SK-N-SH treated with all-trans-retinoic acid at 6 μM for 48 hours (cell line): Measurements from ENCODE around the gene SCN1A.

Experiments used
- ATAC-seq: fragments of 200-7000 bp; cut with Tn5 transposase; 3 replicates; pipeline ENCODE4 v1.9.1; 2020; ENCODE audit warnings: mild to moderate bottlenecking, moderate library complexity
- ARNTL ChIP-seq: fragments of 450-650 bp; formaldehyde crosslinking; IDR thresholded peaks from 2 replicates; pipeline ENCODE4 v1.5.0; 2020; ENCODE audit warnings: low read depth, mild to moderate bottlenecking, moderate library complexity, borderline replicate concordance
- BACH2 ChIP-seq: fragments of 250-450 bp; sonication (Bioruptor Pico); IDR thresholded peaks from 2 replicates; pipeline ENCODE4 v1.9.0; 2021; ENCODE audit warnings: mild to moderate bottlenecking, borderline replicate concordance
- CREB5 ChIP-seq: fragments of 250-450 bp; sonication (Bioruptor Pico); IDR thresholded peaks from 2 replicates; pipeline ENCODE4 v1.5.1; 2020; ENCODE audit warnings: low read depth, mild to moderate bottlenecking, moderate library complexity
- CSDC2 ChIP-seq: fragments of 250-450 bp; sonication (Bioruptor Pico); IDR thresholded peaks from 2 replicates; pipeline ENCODE4 v1.5.0; 2020; ENCODE audit warnings: mild to moderate bottlenecking, moderate library complexity
- CSRNP3 ChIP-seq: fragments of 250-450 bp; sonication (Bioruptor Pico); IDR thresholded peaks from 2 replicates; pipeline ENCODE4 v1.5.1; 2021; ENCODE audit warnings: mild to moderate bottlenecking, moderate library complexity
- ESRRG ChIP-seq: fragments of 250-450 bp; sonication (Bioruptor Pico); IDR thresholded peaks from 2 replicates; pipeline ENCODE4 v1.6.1; 2021; ENCODE audit warnings: mild to moderate bottlenecking
- GLIS3 ChIP-seq: fragments of 250-450 bp; sonication (Bioruptor Pico); IDR thresholded peaks from 2 replicates; pipeline ENCODE4 v1.5.0; 2020; ENCODE audit warnings: mild to moderate bottlenecking, moderate library complexity
- ISL1 ChIP-seq: fragments of 250-450 bp; sonication (Bioruptor Pico); IDR thresholded peaks from 2 replicates; pipeline ENCODE4 v2.1.2; 2022; ENCODE audit warnings: mild to moderate bottlenecking, moderate library complexity
- OSR1 ChIP-seq: fragments of 250-450 bp; sonication (Bioruptor Pico); IDR thresholded peaks from 2 replicates; pipeline ENCODE4 v1.8.0; 2022; ENCODE audit warnings: moderate library complexity, mild to moderate bottlenecking, inconsistent platforms
- PATZ1 ChIP-seq: fragments of 250-450 bp; sonication (Bioruptor Pico); IDR thresholded peaks from 2 replicates; pipeline ENCODE4 v1.8.0; 2020; ENCODE audit warnings: mild to moderate bottlenecking, moderate library complexity, borderline replicate concordance
- POU6F1 ChIP-seq: fragments of 250-450 bp; sonication (Bioruptor Pico); IDR thresholded peaks from 2 replicates; pipeline ENCODE4 v1.8.0; 2021; ENCODE audit warnings: low read depth, mild to moderate bottlenecking, moderate library complexity, borderline replicate concordance
- RARB ChIP-seq: fragments of 250-450 bp; sonication (Bioruptor Pico); IDR thresholded peaks from 2 replicates; pipeline ENCODE4 v1.8.0; 2021; ENCODE audit warnings: mild to moderate bottlenecking, moderate library complexity
- SNAI2 ChIP-seq: fragments of 250-450 bp; sonication (Bioruptor Pico); IDR thresholded peaks from 2 replicates; pipeline ENCODE4 v1.5.0; 2020; ENCODE audit warnings: mild to moderate bottlenecking, moderate library complexity
- TCF4 ChIP-seq: fragments of 250-450 bp; sonication (Bioruptor Pico); IDR thresholded peaks from 2 replicates; pipeline ENCODE4 v1.8.0; 2021; ENCODE audit warnings: mild to moderate bottlenecking, moderate library complexity, borderline replicate concordance
- TOX ChIP-seq: fragments of 250-450 bp; sonication (Bioruptor Pico); IDR thresholded peaks from 2 replicates; pipeline ENCODE4 v1.8.0; 2021; ENCODE audit warnings: mild to moderate bottlenecking, moderate library complexity, borderline replicate concordance
- ZC3H10 ChIP-seq: fragments of 250-450 bp; sonication (Bioruptor Pico); IDR thresholded peaks from 2 replicates; pipeline ENCODE4 v1.5.1; 2021; ENCODE audit warnings: mild to moderate bottlenecking, moderate library complexity
- ZFP3 ChIP-seq: fragments of 250-450 bp; sonication (Bioruptor Pico); IDR thresholded peaks from 2 replicates; pipeline ENCODE4 v1.5.0; 2020; ENCODE audit warnings: mild to moderate bottlenecking, moderate library complexity
- ZNF565 ChIP-seq: fragments of 450-650 bp; formaldehyde crosslinking; conservative IDR thresholded peaks from 2 replicates; pipeline ENCODE4 v1.5.0; 2020; ENCODE audit warnings: low read depth, mild to moderate bottlenecking, moderate library complexity
- ZNF70 ChIP-seq: fragments of 450-650 bp; formaldehyde crosslinking; IDR thresholded peaks from 2 replicates; pipeline ENCODE4 v1.5.0; 2020; ENCODE audit warnings: mild to moderate bottlenecking, moderate library complexity
- ZNF8 ChIP-seq: fragments of 450-650 bp; formaldehyde crosslinking; IDR thresholded peaks from 2 replicates; pipeline ENCODE4 v1.5.0; 2020; ENCODE audit warnings: mild to moderate bottlenecking, moderate library complexity

SCN1A gene

GRCh38 chr2:166070231-166070630 lies 57.6 kb downstream of the SCN1A start:
- no peak for ATAC-seq

GRCh38 chr2:166068981-166069380 lies 58.8 kb downstream of the SCN1A start:
- ATAC-seq = no peak
- TF ChIP-seq BACH2 (CRISPR knock-in tag) (no peak), ZNF565 (CRISPR knock-in tag) (no peak), OSR1 (no peak)

More at GRCh38 chr2:166070231-166070630, 57.6 kb downstream of the SCN1A start:
- no peak for TF ChIP-seq CREB5 (CRISPR knock-in tag)
- no peak for TF ChIP-seq PATZ1
- no peak for TF ChIP-seq OSR1
- no peak for TF ChIP-seq ARNTL

GRCh38 chr2:166067229-166067628 lies 60.6 kb downstream of the SCN1A start:
- TF ChIP-seq ZNF70 (CRISPR knock-in tag) = no peak
- no peak for TF ChIP-seq CSDC2 (CRISPR knock-in tag)
- TF ChIP-seq ZC3H10 (CRISPR knock-in tag) = no peak
- TF ChIP-seq ESRRG = no peak
- no peak for TF ChIP-seq CSRNP3 (CRISPR knock-in tag)
- TF ChIP-seq GLIS3 = no peak
- no peak for TF ChIP-seq TOX (CRISPR knock-in tag)
- no peak for TF ChIP-seq SNAI2 (CRISPR knock-in tag)
- TF ChIP-seq OSR1 = no peak
- no peak for TF ChIP-seq ZNF565 (CRISPR knock-in tag)
- no peak for TF ChIP-seq TCF4 (CRISPR knock-in tag)
- TF ChIP-seq ARNTL = no peak
- no peak for TF ChIP-seq PATZ1
- TF ChIP-seq CREB5 (CRISPR knock-in tag) = no peak
- no peak for TF ChIP-seq ISL1
- no peak for TF ChIP-seq POU6F1
- no peak for TF ChIP-seq RARB
- ATAC-seq = no peak

GRCh38 chr2:166060191-166060590 lies 67.6 kb downstream of the SCN1A start:
- no peak for ATAC-seq
- TF ChIP-seq POU6F1 (no peak), TCF4 (CRISPR knock-in tag) (no peak), ESRRG (no peak), ZC3H10 (CRISPR knock-in tag) (no peak), SNAI2 (CRISPR knock-in tag) (no peak), ZNF565 (CRISPR knock-in tag) (no peak), PATZ1 (no peak), ZNF8 (CRISPR knock-in tag) (no peak), ZNF70 (CRISPR knock-in tag) (no peak), ZFP3 (CRISPR knock-in tag) (no peak), CSDC2 (CRISPR knock-in tag) (no peak)
